ENCODE results near the gene KCNJ15.

Gene KCNJ15

DNA sequence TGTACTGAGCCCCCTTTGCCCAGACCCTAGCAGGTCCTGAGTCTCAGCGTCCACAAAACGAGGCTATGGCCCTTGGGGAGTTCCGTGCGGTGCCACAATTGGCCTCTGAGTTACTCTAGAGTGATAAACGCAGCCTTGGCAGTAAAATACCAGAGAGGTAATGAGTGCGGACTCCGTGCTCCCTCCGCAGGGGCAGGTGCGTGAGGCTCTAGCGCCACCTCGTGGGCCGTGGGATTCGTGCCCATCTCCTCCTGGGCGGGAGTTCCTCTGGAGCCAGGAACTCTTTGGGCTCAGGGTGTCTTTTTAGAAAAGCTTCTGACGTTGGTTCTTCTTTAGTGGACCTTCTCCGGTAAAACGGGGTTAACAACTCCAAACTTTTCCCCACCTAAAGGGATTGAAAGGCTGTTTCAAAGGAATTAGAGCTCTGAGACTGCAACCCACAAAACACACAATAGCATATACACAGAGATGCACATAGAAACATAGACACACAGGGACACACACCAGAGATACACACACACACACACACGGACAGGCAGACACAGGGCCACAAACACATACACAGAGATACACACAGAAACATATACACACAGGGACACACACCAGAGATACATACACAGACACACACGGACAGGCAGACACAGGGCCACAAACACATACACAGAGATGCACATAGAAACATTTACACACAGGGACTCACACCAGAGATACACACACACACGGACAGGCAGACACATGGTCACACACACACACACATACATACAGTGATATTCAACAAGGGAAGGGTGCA lies 99.4 kb downstream of the KCNJ15 start:
- peak; percentile 85 for DNase-seq (ENCODE audit: low spot score)
